HepG2 (cell line): ENCODE data around the gene NUBPL. TPM values are rescaled to one million over a fixed set of nuclear protein-coding genes. Genes with fewer than 3 reads are reported as not detected.

ENCODE experiments used
- CEBPG ChIP-seq: IDR thresholded peaks from 2 replicates; pipeline ENCODE4 v1.6.1; 2016
- ERF ChIP-seq: IDR thresholded peaks from 2 replicates; pipeline ENCODE4 v1.6.1; 2018; ENCODE audit warnings: missing biosample characterization, missing genetic modification reagents
- FOXA1 ChIP-seq, 2 experiments: fragments of 450-650 bp in 1 of 2; sonication (generic) in 1 of 2; formaldehyde crosslinking in 1 of 2; IDR thresholded peaks; 2 replicates each; pipeline versions ENCODE4 v1.4.0 to v1.6.1; 2016 to 2020; ENCODE audit warnings: missing genetic modification reagents in 1 of 2
- MAFF ChIP-seq: IDR thresholded peaks from 2 replicates; pipeline ENCODE4 v1.6.1; 2011; ENCODE audit warnings: low read depth, low read length, improper control_type of control experiment
- MAFG ChIP-seq: sonication (generic); formaldehyde crosslinking; IDR thresholded peaks from 2 replicates; pipeline ENCODE4 v1.5.1; 2020; ENCODE audit warnings: mild to moderate bottlenecking, missing genetic modification reagents
- MED13 ChIP-seq: sonication (generic); formaldehyde crosslinking; IDR thresholded peaks from 2 replicates; pipeline ENCODE4 v1.5.0; 2020; ENCODE audit warnings: missing genetic modification reagents
- MEIS1 ChIP-seq: sonication (generic); formaldehyde crosslinking; IDR thresholded peaks from 2 replicates; pipeline ENCODE4 v1.9.0; 2021; ENCODE audit warnings: mild to moderate bottlenecking, missing genetic modification reagents, moderate library complexity, borderline replicate concordance
- MIER2 ChIP-seq: IDR thresholded peaks from 2 replicates; pipeline ENCODE4 v1.6.1; 2016; ENCODE audit warnings: missing biosample characterization, missing genetic modification reagents
- NBN ChIP-seq: fragments of 450-650 bp; conservative IDR thresholded peaks from 2 replicates; pipeline ENCODE4 v1.6.1; 2017
- NKX3-1 ChIP-seq: sonication (generic); formaldehyde crosslinking; IDR thresholded peaks from 2 replicates; pipeline ENCODE4 v1.5.0; 2020; ENCODE audit warnings: missing genetic modification reagents
- RFX3 ChIP-seq: IDR thresholded peaks from 2 replicates; pipeline ENCODE4 v1.6.1; 2016; ENCODE audit warnings: missing biosample characterization, missing genetic modification reagents
- SIX4 ChIP-seq: sonication (generic); formaldehyde crosslinking; IDR thresholded peaks from 2 replicates; pipeline ENCODE4 v1.4.0; 2020; ENCODE audit warnings: missing genetic modification reagents
- TFAP4 ChIP-seq: sonication (generic); IDR thresholded peaks from 2 replicates; pipeline ENCODE4 v1.6.1; 2016; ENCODE audit warnings: low read depth, borderline replicate concordance
- WIZ ChIP-seq: sonication (generic); formaldehyde crosslinking; IDR thresholded peaks from 2 replicates; pipeline ENCODE4 v1.5.1; 2020; ENCODE audit warnings: mild to moderate bottlenecking, missing genetic modification reagents
- ZBTB20 ChIP-seq: sonication (generic); formaldehyde crosslinking; IDR thresholded peaks from 2 replicates; pipeline ENCODE4 v1.8.1; 2023; ENCODE audit warnings: missing genetic modification reagents, low read depth, mild to moderate bottlenecking, borderline replicate concordance
- ZNF280D ChIP-seq: sonication (generic); formaldehyde crosslinking; IDR thresholded peaks from 2 replicates; pipeline ENCODE4 v1.5.1; 2020; ENCODE audit warnings: mild to moderate bottlenecking, missing genetic modification reagents
- ZNF34 ChIP-seq: sonication (generic); formaldehyde crosslinking; IDR thresholded peaks from 2 replicates; pipeline ENCODE4 v1.4.0; 2020; ENCODE audit warnings: mild to moderate bottlenecking, missing genetic modification reagents, borderline replicate concordance
- ZNF563 ChIP-seq: sonication (generic); formaldehyde crosslinking; IDR thresholded peaks from 2 replicates; pipeline ENCODE4 v1.8.0; 2022; ENCODE audit warnings: mild to moderate bottlenecking, moderate library complexity, missing genetic modification reagents
- ZNF577 ChIP-seq: sonication (generic); formaldehyde crosslinking; IDR thresholded peaks from 2 replicates; pipeline ENCODE4 v1.4.0; 2020; ENCODE audit warnings: mild to moderate bottlenecking, low read depth, missing genetic modification reagents, borderline replicate concordance
- ZNF652 ChIP-seq: IDR thresholded peaks from 2 replicates; pipeline ENCODE4 v1.6.1; 2016; ENCODE audit warnings: low read depth, borderline replicate concordance
- ZNF713 ChIP-seq: sonication (generic); formaldehyde crosslinking; IDR thresholded peaks from 2 replicates; pipeline ENCODE4 v1.4.0; 2020; ENCODE audit warnings: mild to moderate bottlenecking, missing genetic modification reagents
- ZNF720 ChIP-seq: sonication (generic); formaldehyde crosslinking; IDR thresholded peaks from 2 replicates; pipeline ENCODE4 v1.4.0; 2020; ENCODE audit warnings: missing genetic modification reagents
- ZSCAN22 ChIP-seq: sonication (generic); formaldehyde crosslinking; IDR thresholded peaks from 2 replicates; pipeline ENCODE4 v1.4.0; 2020; ENCODE audit warnings: mild to moderate bottlenecking, missing genetic modification reagents
- polyA plus RNA-seq, 8 experiments: library from polyadenylated mRNA; depleted of rRNA in 3 of 8; stranded (reverse) in 7 of 8; unstranded in 1 of 8; fragments of >200 nt; fragmentation: Illumina TruSeq in 4 of 8; extraction: Trizol in 4 of 8; gene quantifications; 2 replicates each; pipeline versions ENCODE4 v1.2.1 to v1.2.3, GENCODE V29; 2011 to 2016; ENCODE audit warnings: low read depth in 4 of 8, missing spikeins in 1 of 8, mixed read lengths in 1 of 8; ENCODE audit not compliant: insufficient read depth in 1 of 8
- total RNA-seq, 5 experiments: library from RNA; depleted of rRNA; stranded (reverse); fragments of >200 nt; fragmentation: Illumina TruSeq; extraction: Trizol; gene quantifications; 2 replicates each; pipeline ENCODE4 v1.2.3, GENCODE V29; 2016; ENCODE audit warnings: low read depth in 1 of 5
- TF ChIP-seq, protein P1 (sequence below): sonication (generic); formaldehyde crosslinking; IDR thresholded peaks from 2 replicates; pipeline ENCODE4 v1.5.0; 2020; ENCODE audit warnings: mild to moderate bottlenecking, missing genetic modification reagents
- TF ChIP-seq, protein P2 (sequence below): sonication (generic); formaldehyde crosslinking; IDR thresholded peaks from 2 replicates; pipeline ENCODE4 v1.4.0; 2020; ENCODE audit warnings: missing genetic modification reagents
- TF ChIP-seq, protein P3 (sequence below): sonication (generic); formaldehyde crosslinking; IDR thresholded peaks from 2 replicates; pipeline ENCODE4 v1.5.0; 2020; ENCODE audit warnings: missing genetic modification reagents

NUBPL gene
- total and polyA plus RNA-seq, 2 of the 13 experiments (the other 11 are each of a cell fraction or from before 2014, with no cell fraction given) = 21.3 to 44.1 TPM

DNA sequence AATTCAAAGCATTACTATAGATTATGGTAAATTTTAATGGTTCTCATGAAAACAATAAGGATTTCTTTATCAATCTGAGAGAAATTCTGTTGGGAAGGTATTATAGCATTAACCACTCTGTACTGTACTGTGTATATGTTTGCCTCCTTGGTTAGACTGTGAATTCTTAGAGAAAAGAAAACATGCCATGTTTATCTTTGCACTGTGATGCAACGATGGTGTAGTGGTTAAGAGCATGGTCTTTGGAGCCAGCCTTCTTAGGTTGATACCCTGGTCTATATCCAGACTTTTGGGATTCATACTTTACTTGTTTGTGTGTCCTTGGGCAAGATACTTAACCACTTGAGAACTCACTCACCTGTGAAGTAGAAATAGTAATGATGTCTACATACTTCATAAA, 32.2 kb upstream of the NUBPL start (continued):
- TF ChIP-seq ZNF280D (CRISPR knock-in tag) (no peak), MED13 (no peak), FOXA1 (IDR thresholded peaks at IDR 0.05) (no peak), FOXA1 (CRISPR knock-in tag; IDR thresholded peaks at IDR 0.05) (peak; percentile 90), MAFG (no peak), ZNF34 (CRISPR knock-in tag) (no peak), ZNF563 (CRISPR knock-in tag) (no peak), TFAP4 (no peak), ZNF652 (CRISPR knock-in tag) (0 out of 2 replicates have a peak, but pooled peaks have one; percentile 12), WIZ (0 out of 2 replicates have a peak, but pooled peaks have one; percentile 24), SIX4 (no peak), MEIS1 (CRISPR knock-in tag) (no peak), ZNF713 (CRISPR knock-in tag) (no peak), NBN (no peak), ERF (CRISPR knock-in tag) (0 out of 2 replicates have a peak, but pooled peaks have one; percentile 37), ZSCAN22 (CRISPR knock-in tag) (no peak), ZBTB20 (CRISPR knock-in tag) (peak; percentile 62; the same call in 1 of the 2 replicates), NKX3-1 (CRISPR knock-in tag) (no peak), RFX3 (CRISPR knock-in tag) (peak; percentile 27; the same call in 1 of the 2 replicates), MIER2 (peak; percentile 43; the same call in 1 of the 2 replicates), ZNF720 (CRISPR knock-in tag) (no peak), MAFF (no peak), CEBPG (CRISPR knock-in tag) (peak; percentile 92), ZNF577 (no peak)
- TF ChIP-seq, protein P1, sequence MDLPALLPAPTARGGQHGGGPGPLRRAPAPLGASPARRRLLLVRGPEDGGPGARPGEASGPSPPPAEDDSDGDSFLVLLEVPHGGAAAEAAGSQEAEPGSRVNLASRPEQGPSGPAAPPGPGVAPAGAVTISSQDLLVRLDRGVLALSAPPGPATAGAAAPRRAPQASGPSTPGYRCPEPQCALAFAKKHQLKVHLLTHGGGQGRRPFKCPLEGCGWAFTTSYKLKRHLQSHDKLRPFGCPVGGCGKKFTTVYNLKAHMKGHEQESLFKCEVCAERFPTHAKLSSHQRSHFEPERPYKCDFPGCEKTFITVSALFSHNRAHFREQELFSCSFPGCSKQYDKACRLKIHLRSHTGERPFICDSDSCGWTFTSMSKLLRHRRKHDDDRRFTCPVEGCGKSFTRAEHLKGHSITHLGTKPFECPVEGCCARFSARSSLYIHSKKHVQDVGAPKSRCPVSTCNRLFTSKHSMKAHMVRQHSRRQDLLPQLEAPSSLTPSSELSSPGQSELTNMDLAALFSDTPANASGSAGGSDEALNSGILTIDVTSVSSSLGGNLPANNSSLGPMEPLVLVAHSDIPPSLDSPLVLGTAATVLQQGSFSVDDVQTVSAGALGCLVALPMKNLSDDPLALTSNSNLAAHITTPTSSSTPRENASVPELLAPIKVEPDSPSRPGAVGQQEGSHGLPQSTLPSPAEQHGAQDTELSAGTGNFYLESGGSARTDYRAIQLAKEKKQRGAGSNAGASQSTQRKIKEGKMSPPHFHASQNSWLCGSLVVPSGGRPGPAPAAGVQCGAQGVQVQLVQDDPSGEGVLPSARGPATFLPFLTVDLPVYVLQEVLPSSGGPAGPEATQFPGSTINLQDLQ (CRISPR knock-in tag) = no peak
- TF ChIP-seq, protein P2, sequence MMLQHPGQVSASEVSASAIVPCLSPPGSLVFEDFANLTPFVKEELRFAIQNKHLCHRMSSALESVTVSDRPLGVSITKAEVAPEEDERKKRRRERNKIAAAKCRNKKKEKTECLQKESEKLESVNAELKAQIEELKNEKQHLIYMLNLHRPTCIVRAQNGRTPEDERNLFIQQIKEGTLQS (CRISPR knock-in tag) = no peak
- TF ChIP-seq, protein P3, sequence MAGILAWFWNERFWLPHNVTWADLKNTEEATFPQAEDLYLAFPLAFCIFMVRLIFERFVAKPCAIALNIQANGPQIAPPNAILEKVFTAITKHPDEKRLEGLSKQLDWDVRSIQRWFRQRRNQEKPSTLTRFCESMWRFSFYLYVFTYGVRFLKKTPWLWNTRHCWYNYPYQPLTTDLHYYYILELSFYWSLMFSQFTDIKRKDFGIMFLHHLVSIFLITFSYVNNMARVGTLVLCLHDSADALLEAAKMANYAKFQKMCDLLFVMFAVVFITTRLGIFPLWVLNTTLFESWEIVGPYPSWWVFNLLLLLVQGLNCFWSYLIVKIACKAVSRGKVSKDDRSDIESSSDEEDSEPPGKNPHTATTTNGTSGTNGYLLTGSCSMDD = no peak
